Measurements from ENCODE around the gene AMOTL2.

Gene AMOTL2

DNA sequence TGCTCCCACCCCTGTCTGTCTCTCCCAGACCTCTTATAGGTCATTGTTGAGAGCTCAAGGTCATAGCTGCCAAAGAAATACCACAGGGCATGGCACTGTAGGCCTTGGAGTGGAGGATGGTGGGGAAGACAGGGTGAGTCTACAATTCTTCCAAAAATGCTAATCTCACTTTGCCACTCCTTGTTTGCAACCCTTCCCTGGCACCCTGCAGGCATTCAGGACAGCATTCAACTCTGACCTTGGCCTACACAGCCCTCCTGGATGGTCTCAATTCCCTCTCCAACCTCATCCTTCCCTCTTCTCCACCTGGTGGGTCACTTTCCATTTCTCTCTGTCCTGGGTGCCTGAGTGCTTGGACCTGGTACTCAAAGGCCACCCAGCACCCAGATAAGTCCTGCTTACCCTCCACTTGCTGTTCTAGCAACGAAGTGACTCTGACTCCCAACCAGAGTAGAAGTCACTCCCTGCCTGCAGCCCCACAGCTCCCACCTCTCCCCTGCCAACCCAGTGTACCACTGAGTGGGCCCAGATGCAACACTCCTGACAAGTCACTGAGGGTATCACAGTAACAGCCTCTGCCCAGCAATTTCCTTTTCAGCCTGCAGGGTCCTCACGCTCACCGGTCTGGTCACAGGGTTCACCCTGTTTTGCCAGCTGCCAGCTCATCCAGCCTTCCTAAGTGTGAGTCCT lies 36.6 kb downstream of the AMOTL2 start:
- no peak for TF ChIP-seq TEAD4 (IDR thresholded peaks at IDR 0.05)
- no peak for TF ChIP-seq CREB1 (IDR thresholded peaks at IDR 0.05; ENCODE audit: low read depth)
- no peak for TF ChIP-seq TAF1 (IDR thresholded peaks at IDR 0.05; ENCODE audit: low read depth)
- TF ChIP-seq YY1 (IDR thresholded peaks at IDR 0.05; ENCODE audit: low read depth) = no peak
- no peak for TF ChIP-seq USF1 (IDR thresholded peaks at IDR 0.05)
- no peak for TF ChIP-seq ZBTB7A (IDR thresholded peaks at IDR 0.05; ENCODE audit: low read depth)
- TF ChIP-seq REST (IDR thresholded peaks at IDR 0.05; ENCODE audit: low read depth) = no peak
- no peak for TF ChIP-seq EP300 (IDR thresholded peaks at IDR 0.05; ENCODE audit: borderline replicate concordance)
- no peak for TF ChIP-seq NFIC (IDR thresholded peaks at IDR 0.05)
- TF ChIP-seq CEBPB (IDR thresholded peaks at IDR 0.05) = no peak
- TF ChIP-seq TCF12 (IDR thresholded peaks at IDR 0.05; ENCODE audit: low read depth) = no peak
- TF ChIP-seq, protein P1, sequence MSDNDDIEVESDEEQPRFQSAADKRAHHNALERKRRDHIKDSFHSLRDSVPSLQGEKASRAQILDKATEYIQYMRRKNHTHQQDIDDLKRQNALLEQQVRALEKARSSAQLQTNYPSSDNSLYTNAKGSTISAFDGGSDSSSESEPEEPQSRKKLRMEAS (IDR thresholded peaks at IDR 0.05) = no peak
- TF ChIP-seq EGR1 (IDR thresholded peaks at IDR 0.05) = no peak
- TF ChIP-seq FOXM1 (IDR thresholded peaks at IDR 0.05; ENCODE audit: borderline replicate concordance, low read depth) = no peak
- no peak for TF ChIP-seq RAD21 (IDR thresholded peaks at IDR 0.05; ENCODE audit: low read depth)

GRCh38 chr3:134337071-134337482 lies 37.2 kb downstream of the AMOTL2 start:
- TF ChIP-seq NFIC (IDR thresholded peaks at IDR 0.05) = no peak
- TF ChIP-seq CEBPB (IDR thresholded peaks at IDR 0.05) = no peak
- TF ChIP-seq TEAD4 (IDR thresholded peaks at IDR 0.05) = no peak
- TF ChIP-seq, protein P1 (IDR thresholded peaks at IDR 0.05) = no peak
- no peak for TF ChIP-seq FOXM1 (IDR thresholded peaks at IDR 0.05; ENCODE audit: borderline replicate concordance, low read depth)
- TF ChIP-seq TCF12 (IDR thresholded peaks at IDR 0.05; ENCODE audit: low read depth) = no peak
- no peak for TF ChIP-seq CREB1 (IDR thresholded peaks at IDR 0.05; ENCODE audit: low read depth)
- TF ChIP-seq YY1 (IDR thresholded peaks at IDR 0.05; ENCODE audit: low read depth) = no peak
- no peak for TF ChIP-seq USF1 (IDR thresholded peaks at IDR 0.05)
- no peak for TF ChIP-seq EGR1 (IDR thresholded peaks at IDR 0.05)

GRCh38 chr3:134336587-134336986 lies 37.7 kb downstream of the AMOTL2 start:
- TF ChIP-seq CEBPB (IDR thresholded peaks at IDR 0.05) (peak; percentile 87), REST (IDR thresholded peaks at IDR 0.05; ENCODE audit: low read depth) (no peak), ZBTB7A (IDR thresholded peaks at IDR 0.05; ENCODE audit: low read depth) (no peak), USF1 (IDR thresholded peaks at IDR 0.05) (peak; percentile 54; the same call in 1 of the 2 replicates), NFIC (IDR thresholded peaks at IDR 0.05) (no peak), EP300 (IDR thresholded peaks at IDR 0.05; ENCODE audit: borderline replicate concordance) (no peak), YY1 (IDR thresholded peaks at IDR 0.05; ENCODE audit: low read depth) (no peak), TAF1 (IDR thresholded peaks at IDR 0.05; ENCODE audit: low read depth) (no peak), RAD21 (IDR thresholded peaks at IDR 0.05; ENCODE audit: low read depth) (no peak), FOXM1 (IDR thresholded peaks at IDR 0.05; ENCODE audit: borderline replicate concordance, low read depth) (no peak), TEAD4 (IDR thresholded peaks at IDR 0.05) (no peak)

DNA sequence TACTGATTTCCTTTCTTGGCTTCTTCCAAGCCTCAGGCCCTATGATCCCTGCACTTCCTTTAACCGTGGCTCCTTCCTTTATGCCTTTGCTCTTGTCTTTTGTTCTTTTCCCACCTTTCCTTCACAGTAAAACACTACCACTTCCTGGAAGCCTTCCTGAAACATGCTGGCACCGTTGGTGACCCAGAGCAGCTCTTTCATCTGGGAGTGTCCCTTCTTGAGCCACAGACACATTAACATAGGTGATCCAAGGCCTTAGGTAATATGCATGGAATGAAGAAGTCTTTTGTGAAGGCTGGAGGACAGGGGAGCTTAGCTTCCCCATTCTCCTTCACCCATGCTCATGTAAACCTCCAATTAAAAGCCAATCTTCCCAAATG lies 39.4 kb downstream of the AMOTL2 start:
- no peak for TF ChIP-seq RAD21 (IDR thresholded peaks at IDR 0.05; ENCODE audit: low read depth)
- TF ChIP-seq, protein P1 (IDR thresholded peaks at IDR 0.05) = 0 out of 2 replicates have a peak, but pooled peaks have one; percentile 16

GRCh38 chr3:134334231-134334900 lies 39.9 kb downstream of the AMOTL2 start:
- TF ChIP-seq CREB1 (IDR thresholded peaks at IDR 0.05; ENCODE audit: low read depth) (no peak), TEAD4 (IDR thresholded peaks at IDR 0.05) (peak; percentile 78), NFIC (IDR thresholded peaks at IDR 0.05) (peak; percentile 48), USF1 (IDR thresholded peaks at IDR 0.05) (no peak)
